GM12878 (cell line): ENCODE measurements around the gene KLRK1.

Source experiments
- BCL3 ChIP-seq: IDR thresholded peaks from 2 replicates; pipeline ENCODE4 v1.6.1; 2011; ENCODE audit warnings: borderline replicate concordance, low read depth, mild to moderate bottlenecking, moderate library complexity, low read length; ENCODE audit not compliant: insufficient read depth, poor library complexity, severe bottlenecking
- CBX5 ChIP-seq: sonication (generic); IDR thresholded peaks from 2 replicates; pipeline ENCODE4 v1.6.1; 2016; ENCODE audit warnings: low read depth, moderate library complexity, mild to moderate bottlenecking, inconsistent platforms
- CEBPB ChIP-seq, 2 experiments: fragments of 150-350 bp in 1 of 2; IDR thresholded peaks; 2 replicates each; pipeline ENCODE4 v1.6.1; 2012 to 2014; ENCODE audit warnings: low read depth in 2 of 2, low read length in 2 of 2, borderline replicate concordance in 1 of 2, inconsistent platforms in 1 of 2
- CUX1 ChIP-seq: IDR thresholded peaks from 2 replicates; pipeline ENCODE4 v1.6.1; 2012; ENCODE audit warnings: improper control_type of control experiment, low read depth, low read length; ENCODE audit not compliant: insufficient replicate concordance
- EGR1 ChIP-seq, 2 experiments: IDR thresholded peaks; 1 replicate in 1 of 2; 2 replicates in 1 of 2; pipeline ENCODE4 v1.6.1; 2011 to 2012; ENCODE audit warnings: low read depth in 2 of 2, low read length in 2 of 2, borderline replicate concordance in 1 of 2, mild to moderate bottlenecking in 1 of 2, moderate library complexity in 1 of 2
- EP300 ChIP-seq, 2 experiments: fragments of 150-350 bp in 1 of 2; IDR thresholded peaks; 2 replicates each; pipeline ENCODE4 v1.6.1; 2011 to 2012; ENCODE audit warnings: low read depth in 2 of 2, low read length in 2 of 2, borderline replicate concordance in 1 of 2, improper control_type of control experiment in 1 of 2, inconsistent platforms in 1 of 2; ENCODE audit not compliant: control insufficient read depth in 1 of 2
- EZH2 ChIP-seq: IDR thresholded peaks from 2 replicates; pipeline ENCODE4 v1.6.1; 2012; ENCODE audit warnings: low read depth, mild to moderate bottlenecking, control low read depth, inconsistent platforms, low read length, borderline replicate concordance; ENCODE audit not compliant: control insufficient read depth
- MTA2 ChIP-seq: fragments of 450-650 bp; IDR thresholded peaks from 2 replicates; pipeline ENCODE4 v1.6.1; 2016; ENCODE audit warnings: low read depth, mild to moderate bottlenecking, moderate library complexity
- PML ChIP-seq: IDR thresholded peaks from 2 replicates; pipeline ENCODE4 v1.6.1; 2012; ENCODE audit warnings: low read length, inconsistent platforms
- POLR2AphosphoS2 ChIP-seq: IDR thresholded peaks from 2 replicates; pipeline ENCODE4 v1.6.1; 2011; ENCODE audit warnings: low read depth, mild to moderate bottlenecking, low read length, improper control_type of control experiment, moderate library complexity
- SMARCA5 ChIP-seq: fragments of 450-650 bp; IDR thresholded peaks from 2 replicates; pipeline ENCODE4 v1.6.1; 2017; ENCODE audit warnings: mild to moderate bottlenecking
- WRNIP1 ChIP-seq: IDR thresholded peaks from 2 replicates; pipeline ENCODE4 v1.6.1; 2011; ENCODE audit warnings: low read depth, low read length, improper control_type of control experiment, borderline replicate concordance
- TF ChIP-seq, protein P1 (sequence below), 3 experiments: IDR thresholded peaks in 2 of 3; conservative IDR thresholded peaks in 1 of 3; 2 replicates each; pipeline ENCODE4 v1.5.1; 2011; ENCODE audit warnings: low read depth in 3 of 3, low read length in 3 of 3, mild to moderate bottlenecking in 3 of 3, control low read depth in 2 of 3, moderate library complexity in 2 of 3, inconsistent platforms in 1 of 3, mixed read lengths in 1 of 3; ENCODE audit not compliant: control insufficient read depth in 2 of 3, insufficient read depth in 1 of 3; ENCODE audit errors: extremely low read depth in 1 of 3

- TF ChIP-seq, protein P1, sequence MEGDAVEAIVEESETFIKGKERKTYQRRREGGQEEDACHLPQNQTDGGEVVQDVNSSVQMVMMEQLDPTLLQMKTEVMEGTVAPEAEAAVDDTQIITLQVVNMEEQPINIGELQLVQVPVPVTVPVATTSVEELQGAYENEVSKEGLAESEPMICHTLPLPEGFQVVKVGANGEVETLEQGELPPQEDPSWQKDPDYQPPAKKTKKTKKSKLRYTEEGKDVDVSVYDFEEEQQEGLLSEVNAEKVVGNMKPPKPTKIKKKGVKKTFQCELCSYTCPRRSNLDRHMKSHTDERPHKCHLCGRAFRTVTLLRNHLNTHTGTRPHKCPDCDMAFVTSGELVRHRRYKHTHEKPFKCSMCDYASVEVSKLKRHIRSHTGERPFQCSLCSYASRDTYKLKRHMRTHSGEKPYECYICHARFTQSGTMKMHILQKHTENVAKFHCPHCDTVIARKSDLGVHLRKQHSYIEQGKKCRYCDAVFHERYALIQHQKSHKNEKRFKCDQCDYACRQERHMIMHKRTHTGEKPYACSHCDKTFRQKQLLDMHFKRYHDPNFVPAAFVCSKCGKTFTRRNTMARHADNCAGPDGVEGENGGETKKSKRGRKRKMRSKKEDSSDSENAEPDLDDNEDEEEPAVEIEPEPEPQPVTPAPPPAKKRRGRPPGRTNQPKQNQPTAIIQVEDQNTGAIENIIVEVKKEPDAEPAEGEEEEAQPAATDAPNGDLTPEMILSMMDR (IDR thresholded peaks at IDR 0.05 in 2 of 3, conservative IDR thresholded peaks at IDR 0.05 in 1 of 3; ENCODE audit: control insufficient read depth in 2 of 3, extremely low read depth in 1 of 3, insufficient read depth in 1 of 3, low read depth in 3 of 3, low read length in 3 of 3): no peak
- TF ChIP-seq BCL3 (no peak), CBX5 (no peak), CEBPB (IDR thresholded peaks at IDR 0.05; ENCODE audit: borderline replicate concordance in 1 of 2, low read depth in 2 of 2, low read length in 2 of 2) (no peak), EGR1 (IDR thresholded peaks at IDR 0.05; ENCODE audit: borderline replicate concordance in 1 of 2, low read depth in 2 of 2, low read length in 2 of 2) (no peak), MTA2 (no peak), POLR2AphosphoS2 (no peak), EZH2 (no peak), EP300 (IDR thresholded peaks at IDR 0.05; ENCODE audit: borderline replicate concordance in 1 of 2, control insufficient read depth in 1 of 2, low read depth in 2 of 2, low read length in 2 of 2) (no peak), WRNIP1 (no peak), PML (no peak), CUX1 (no peak), SMARCA5 (no peak)
Measured at GRCh38 chr12:10365696-10366405, 24.0 kb downstream of the KLRK1 start.
